Activated B cell treated with CpG ODN at 0.5 μM for 24 hours (primary cell): ENCODE measurements around the gene PHLDA1. TPM values are rescaled to one million over a fixed set of nuclear protein-coding genes. Genes with fewer than 3 reads are reported as not detected.

Source experiments
- ATAC-seq: fragments of 200-7000 bp; cut with Tn5 transposase; one replicate; pipeline ENCODE4 v1.10.0; 2021; ENCODE audit warnings: low read depth, mild to moderate bottlenecking, moderate library complexity
- CTCF ChIA-PET: fragments of 350-600 bp; sonication (Branson Sonifier 250); formaldehyde crosslinking; loops from one replicate; lab custom pipeline; 2021; ENCODE audit warnings: antibody characterized with exemption; lab: Charles Lee
- POLR2A ChIA-PET: fragments of 350-600 bp; sonication (Branson Sonifier 250); formaldehyde crosslinking; loops from one replicate; lab custom pipeline; 2021; ENCODE audit warnings: antibody characterized with exemption; lab: Charles Lee
- DNase-seq: peaks from one replicate; pipeline ENCODE4 v3.0.0; 2022
- H3K27ac Mint-ChIP-seq: one replicate; pipeline ENCODE4 v1.8.0; 2020; ENCODE audit warnings: mixed read lengths
- H3K27me3 Mint-ChIP-seq: one replicate; pipeline ENCODE4 v1.8.0; 2021; ENCODE audit warnings: mixed read lengths
- H3K36me3 Mint-ChIP-seq: one replicate; pipeline ENCODE4 v1.8.0; 2021; ENCODE audit warnings: low read depth, mixed read lengths
- H3K4me1 Mint-ChIP-seq: one replicate; pipeline ENCODE4 v1.8.0; 2021; ENCODE audit warnings: mixed read lengths
- H3K4me3 Mint-ChIP-seq: one replicate; pipeline ENCODE4 v1.8.0; 2020; ENCODE audit warnings: mild to moderate bottlenecking, mixed read lengths
- H3K9me3 Mint-ChIP-seq: one replicate; pipeline ENCODE4 v1.8.0; 2020; ENCODE audit warnings: mixed read lengths
- intact Hi-C: fragments of 100-400 bp; cut with micrococcal nuclease; formaldehyde crosslinking; loops from one replicate; pipeline ENCODE4 v1.15.1; 2024
- total RNA-seq: library from RNA; stranded (reverse); gene quantifications from 2 replicates; pipeline ENCODE4 v1.2.3, GENCODE V29; 2022
- TF ChIP-seq, protein P1 (sequence below): fragments of 200-600 bp; IDR thresholded peaks from one replicate; pipeline ENCODE4 v1.8.0; 2022; ENCODE audit warnings: antibody characterized with exemption, mild to moderate bottlenecking

PHLDA1 gene
- 0.83 and 1.1 TPM in 2 replicates for total RNA-seq

DNA sequence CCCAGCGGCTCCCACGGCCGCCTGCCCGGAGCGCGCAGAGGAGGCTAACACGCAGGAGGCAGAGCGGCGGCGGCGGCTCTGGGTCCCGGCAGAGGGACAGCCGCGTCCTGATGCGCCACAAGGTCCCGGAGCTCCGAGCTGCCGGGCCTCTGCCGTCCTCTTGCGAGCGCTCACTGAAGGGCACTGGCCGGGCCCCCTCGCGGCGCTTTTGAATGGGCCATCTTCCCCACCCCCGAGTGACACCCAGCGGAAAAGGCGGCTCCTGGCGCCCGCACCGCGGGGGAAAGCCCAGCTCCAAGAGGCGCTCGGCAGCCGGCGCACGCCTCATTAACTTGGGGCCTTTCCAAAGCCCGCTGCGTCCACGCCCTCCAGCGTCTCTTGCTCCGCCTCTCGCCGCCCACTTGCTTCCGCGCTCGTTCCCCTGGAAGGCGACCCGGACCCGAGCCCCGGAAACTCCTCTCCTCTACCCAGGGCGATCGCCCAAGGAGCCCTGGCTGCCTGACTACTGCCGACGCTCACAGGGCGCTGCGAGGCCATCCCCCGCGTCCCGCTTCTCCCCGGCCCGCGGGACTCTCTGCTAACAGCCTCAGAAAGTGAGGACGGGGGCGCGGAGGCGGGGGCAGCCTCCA, at the start of gene PHLDA1:
TSS of gene PHLDA1 (minus strand) at position 363 of the 629 bp plus-strand sequence.
- ATAC-seq (peak; percentile 85), DNase-seq (peak; percentile 84)
- peaks cover 22% of the 10 kb centered on the region for H3K4me1 Mint-ChIP-seq
- intact Hi-C loops, result loop anchor here (1.0 to 10.0 kb wide), 17 partner anchors 11 to 731 kb away; partner anchors contain the start of genes GLIPR1L1, GLIPR1L2, KRR1 and OSBPL8
- ChIA-PET CTCF (interaction anchor here (0.6 to 3.8 kb wide), 14 partner anchors 10 to 559 kb away, joined by 3 to 40 read pairs (median 3); partner anchors contain the start of gene GLIPR1), POLR2A (interaction anchor here (0.6 to 3.0 kb wide), 29 partner anchors 9 to 697 kb away, joined by 3 to 30 read pairs (median 4); partner anchors contain the start of genes BBS10, GLIPR1, GLIPR1L1 and KRR1)
- H3K36me3 Mint-ChIP-seq, result no peaks in the 10 kb centered on the region
- H3K27me3 Mint-ChIP-seq, result peaks cover 18% of the 10 kb centered on the region
- TF ChIP-seq, protein P1, sequence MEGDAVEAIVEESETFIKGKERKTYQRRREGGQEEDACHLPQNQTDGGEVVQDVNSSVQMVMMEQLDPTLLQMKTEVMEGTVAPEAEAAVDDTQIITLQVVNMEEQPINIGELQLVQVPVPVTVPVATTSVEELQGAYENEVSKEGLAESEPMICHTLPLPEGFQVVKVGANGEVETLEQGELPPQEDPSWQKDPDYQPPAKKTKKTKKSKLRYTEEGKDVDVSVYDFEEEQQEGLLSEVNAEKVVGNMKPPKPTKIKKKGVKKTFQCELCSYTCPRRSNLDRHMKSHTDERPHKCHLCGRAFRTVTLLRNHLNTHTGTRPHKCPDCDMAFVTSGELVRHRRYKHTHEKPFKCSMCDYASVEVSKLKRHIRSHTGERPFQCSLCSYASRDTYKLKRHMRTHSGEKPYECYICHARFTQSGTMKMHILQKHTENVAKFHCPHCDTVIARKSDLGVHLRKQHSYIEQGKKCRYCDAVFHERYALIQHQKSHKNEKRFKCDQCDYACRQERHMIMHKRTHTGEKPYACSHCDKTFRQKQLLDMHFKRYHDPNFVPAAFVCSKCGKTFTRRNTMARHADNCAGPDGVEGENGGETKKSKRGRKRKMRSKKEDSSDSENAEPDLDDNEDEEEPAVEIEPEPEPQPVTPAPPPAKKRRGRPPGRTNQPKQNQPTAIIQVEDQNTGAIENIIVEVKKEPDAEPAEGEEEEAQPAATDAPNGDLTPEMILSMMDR, result no peak
- H3K9me3 Mint-ChIP-seq, result no peaks in the 10 kb centered on the region
- H3K27ac Mint-ChIP-seq, result peak within 1 kb of the TSS; percentile 84
- peak within 1 kb of the TSS; percentile 89 for H3K4me3 Mint-ChIP-seq

DNA sequence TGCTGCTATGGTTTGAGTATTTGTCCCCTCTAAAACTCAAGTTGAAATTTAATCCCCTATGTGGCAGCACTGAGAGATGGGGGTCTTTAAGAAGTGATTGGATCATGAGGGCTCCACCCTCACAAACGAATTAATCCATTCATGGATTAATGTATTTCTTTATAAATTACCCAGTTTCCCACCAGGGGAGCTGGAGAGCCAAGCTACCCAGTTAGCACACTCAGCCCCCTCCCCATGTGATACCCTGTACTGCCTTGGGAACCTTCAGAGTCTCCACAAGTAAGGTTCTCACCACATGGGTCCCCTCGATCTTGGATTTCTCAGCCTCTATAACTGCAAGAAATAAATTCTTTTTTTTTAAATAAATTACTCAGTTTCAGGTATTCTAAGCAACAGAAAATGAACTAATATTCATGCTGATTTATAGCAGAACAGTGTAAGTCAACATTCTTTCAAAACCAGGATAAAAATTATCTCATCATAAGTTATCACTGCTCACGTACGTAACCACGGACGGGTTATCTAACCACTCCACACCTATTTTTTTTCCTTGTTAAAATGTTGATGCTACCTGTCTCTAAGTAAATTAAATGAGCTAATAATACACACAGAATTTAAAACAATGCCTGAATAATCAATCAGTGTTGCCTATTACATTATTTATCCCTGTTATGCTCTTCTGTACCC, 49.3 kb upstream of the PHLDA1 start:
- no peak overlapping the region for H3K4me3 Mint-ChIP-seq
- intact Hi-C loops, result loop anchor here (5.0 to 10.0 kb wide), 5 partner anchors 91 to 1544 kb away; partner anchors contain the start of genes ATXN7L3B, CAPS2, E2F7 and GLIPR1L1
- CTCF ChIA-PET, result no interaction called here

DNA sequence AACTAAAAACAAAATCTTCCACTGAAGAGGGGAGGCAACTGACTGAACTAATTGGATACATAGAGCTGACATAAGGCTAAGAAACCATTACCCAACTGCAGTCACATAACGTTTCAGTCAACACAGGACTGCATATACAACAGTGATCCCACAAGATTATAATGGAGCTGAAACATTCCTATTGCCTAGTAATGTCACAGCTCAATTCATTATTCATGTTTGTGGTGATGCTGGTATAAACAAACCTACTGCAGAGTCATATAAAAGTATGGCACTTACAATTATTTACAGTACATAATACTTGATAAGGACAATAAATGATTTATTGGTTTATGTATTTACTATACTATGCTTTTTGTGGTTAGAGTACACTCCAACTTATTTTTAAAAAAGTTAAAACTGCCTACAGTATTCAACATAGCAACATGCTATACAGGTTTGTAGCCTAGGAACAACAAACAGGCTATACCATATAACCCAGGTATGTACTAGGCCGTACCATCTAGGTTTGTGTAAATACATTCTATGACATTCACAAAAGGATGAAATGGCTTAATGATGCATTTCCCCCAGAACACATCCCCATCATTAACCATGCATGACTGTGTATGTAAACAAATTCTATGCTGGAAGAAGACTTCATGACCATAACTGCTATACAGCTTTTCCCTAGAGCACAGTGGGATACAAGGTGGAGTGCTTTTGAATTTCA, 48.6 kb upstream of the PHLDA1 start:
- no peak for DNase-seq
- H3K36me3 Mint-ChIP-seq, result peaks cover 46% of the 10 kb centered on the region
- H3K27me3 Mint-ChIP-seq, result no peaks in the 10 kb centered on the region
- intact Hi-C loops, result loop anchor here (5.0 to 10.0 kb wide), 5 partner anchors 92 to 1543 kb away; partner anchors contain the start of genes ATXN7L3B, CAPS2, E2F7 and GLIPR1L1
- H3K4me1 Mint-ChIP-seq, result peaks cover 74% of the 10 kb centered on the region
- peaks cover 4% of the 10 kb centered on the region for H3K9me3 Mint-ChIP-seq
- ChIA-PET POLR2A (interaction anchor here (0.6 kb wide), 1 partner anchor 85 kb away, joined by 3 read pairs; no protein-coding TSS in a partner anchor), CTCF (interaction anchor here (0.7 kb wide), 1 partner anchor 230 kb away, joined by 3 read pairs; no protein-coding TSS in a partner anchor)
- H3K27ac Mint-ChIP-seq, result no peak overlapping the region
- no peak overlapping the region for H3K4me3 Mint-ChIP-seq
- no peak for ATAC-seq
- TF ChIP-seq, protein P1, result no peak

More for the DNA sequence above, 49.3 kb upstream of the PHLDA1 start:
- peaks cover 4% of the 10 kb centered on the region for H3K9me3 Mint-ChIP-seq
- TF ChIP-seq, protein P1, result no peak
- peaks cover 79% of the 10 kb centered on the region for H3K4me1 Mint-ChIP-seq
- no peaks in the 10 kb centered on the region for H3K27me3 Mint-ChIP-seq
- DNase-seq (no peak), ATAC-seq (no peak)
- H3K27ac Mint-ChIP-seq, result no peak overlapping the region
- POLR2A ChIA-PET, result interaction anchor here (0.6 kb wide), 1 partner anchor 85 kb away, joined by 3 read pairs; no protein-coding TSS in a partner anchor
- H3K36me3 Mint-ChIP-seq, result peaks cover 46% of the 10 kb centered on the region

DNA sequence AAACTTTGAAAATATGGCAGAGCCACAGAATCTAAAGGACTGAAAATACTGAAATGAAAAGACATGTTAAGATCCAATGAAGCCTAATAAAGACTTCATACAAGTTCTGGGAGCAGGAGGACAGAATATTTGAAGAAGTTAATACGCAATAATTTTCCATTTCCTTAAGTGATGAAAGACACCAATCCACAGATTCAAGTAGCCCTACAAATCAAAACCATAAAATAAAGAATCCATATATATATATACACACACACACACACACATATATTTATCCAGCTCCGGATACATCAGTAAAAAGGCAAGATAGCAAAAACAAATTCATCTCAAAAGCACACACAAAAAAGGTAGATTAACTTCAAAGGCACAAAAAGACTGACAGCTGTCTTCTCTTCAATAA, 47.2 kb upstream of the PHLDA1 start:
- ChIA-PET POLR2A (no interaction called here), CTCF (no interaction called here)
- peaks cover 76% of the 10 kb centered on the region for H3K4me1 Mint-ChIP-seq
- peaks cover 4% of the 10 kb centered on the region for H3K9me3 Mint-ChIP-seq
- H3K27ac Mint-ChIP-seq, result no peak overlapping the region
- H3K27me3 Mint-ChIP-seq, result no peaks in the 10 kb centered on the region
- DNase-seq (no peak), ATAC-seq (no peak)
- TF ChIP-seq, protein P1, result no peak
- intact Hi-C loops, result loop anchor here (1.0 kb wide), 1 partner anchor 9 kb away; no protein-coding TSS in a partner anchor
- H3K4me3 Mint-ChIP-seq, result no peak overlapping the region
- peaks cover 44% of the 10 kb centered on the region for H3K36me3 Mint-ChIP-seq
